Islet of Langerhans (tissue), 1 donor: ENCODE results near the gene PPP1R10.
"Not testable (repeated sequence)": the region's sequence is repeated elsewhere in the genome, so short reads cannot be mapped to it uniquely, and the experiment has no call there.

Experiments used
- FAIRE-seq: peaks from one replicate; lab custom pipeline; 2011; peaks lifted over from hg19 to GRCh38; lab: Jason Lieb, UNC

PPP1R10 gene

DNA sequence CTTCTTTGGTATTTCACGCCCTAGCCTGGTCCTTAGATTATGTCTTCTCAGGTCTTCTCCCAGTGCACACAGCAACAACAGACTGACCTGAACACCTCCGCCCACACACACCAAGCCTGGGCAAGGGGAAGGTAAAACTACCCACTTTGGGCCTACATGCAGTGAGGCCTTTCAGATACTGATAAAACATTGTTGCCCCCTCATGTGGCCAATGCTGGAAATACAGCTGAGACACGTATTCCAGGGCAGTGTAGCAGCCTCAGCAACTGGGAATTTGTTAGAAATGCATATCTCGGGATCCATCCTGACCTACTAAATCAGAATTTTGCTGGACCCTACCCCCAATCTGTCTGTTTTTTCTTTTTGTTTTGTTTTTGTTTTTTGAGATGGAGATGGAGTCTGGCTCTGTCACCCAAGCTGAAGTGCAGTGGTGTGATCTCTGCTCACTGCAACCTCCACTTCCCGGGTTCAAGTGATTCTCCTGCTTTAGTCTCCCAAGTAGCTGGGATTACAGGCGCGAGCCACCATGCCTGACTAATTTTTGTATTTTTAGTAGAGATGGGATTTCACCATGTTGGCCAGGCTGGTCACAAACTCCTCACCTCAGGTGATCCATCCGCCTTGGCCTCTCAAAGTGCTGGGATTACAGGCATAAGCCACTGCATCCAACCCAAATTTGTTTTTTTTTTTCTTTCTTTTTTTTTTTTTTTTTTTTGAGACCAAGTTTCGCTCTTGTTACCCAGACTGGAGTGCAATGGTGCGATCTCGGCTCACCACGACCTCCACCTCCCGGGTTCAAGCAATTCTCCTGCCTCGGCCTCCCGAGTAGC lies 19.5 kb downstream of the PPP1R10 start:
- FAIRE-seq = not testable (repeated sequence)

DNA sequence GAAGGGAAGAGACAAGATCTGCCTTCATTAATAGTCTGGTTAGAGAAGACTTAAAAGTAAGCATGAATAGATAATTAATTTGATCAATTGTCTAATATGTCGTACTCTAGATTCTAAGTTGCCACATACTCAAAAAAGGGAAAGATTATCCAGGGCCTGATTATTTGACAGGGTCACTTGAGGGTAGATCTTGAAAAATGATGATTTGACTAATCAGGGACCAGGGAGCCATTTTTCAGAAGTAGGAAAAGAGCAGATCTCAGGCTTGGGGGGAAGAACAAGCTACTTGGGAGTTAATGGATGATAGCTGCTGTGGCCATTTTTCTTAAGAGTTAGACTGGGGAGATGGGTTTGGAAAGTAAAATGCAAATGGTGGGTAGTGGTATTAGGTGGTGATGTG lies 24.8 kb downstream of the PPP1R10 start:
- no peak for FAIRE-seq

DNA sequence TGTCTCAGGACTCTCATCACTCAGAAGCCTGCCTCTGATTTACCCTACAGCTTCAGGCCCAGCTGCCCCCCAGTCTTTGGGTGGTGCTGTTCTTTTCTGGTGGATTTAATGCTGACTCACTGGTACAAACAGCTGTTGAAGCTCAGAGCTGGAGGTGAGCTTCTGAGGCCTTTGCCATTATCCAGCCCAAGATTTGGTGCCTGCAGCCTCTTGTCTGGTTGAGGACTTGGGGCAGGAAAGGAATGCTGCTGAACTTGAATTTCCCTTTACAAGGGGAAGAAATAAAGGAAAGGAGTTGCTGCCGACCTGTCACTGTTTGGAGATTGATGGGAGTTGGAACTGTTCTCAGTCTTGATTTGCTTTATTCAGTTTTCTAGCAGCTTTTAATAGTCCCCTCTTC lies 26.0 kb downstream of the PPP1R10 start:
- no peak for FAIRE-seq

GRCh38 chr6:30590509-30590908 lies 26.5 kb downstream of the PPP1R10 start:
- no peak for FAIRE-seq

GRCh38 chr6:30589754-30590358 lies 27.2 kb downstream of the PPP1R10 start:
- no peak for FAIRE-seq

GRCh38 chr6:30583921-30584320 lies 33.1 kb downstream of the PPP1R10 start:
- no peak for FAIRE-seq

- FAIRE-seq = no peak
Observed at GRCh38 chr6:30578051-30578450, 39.0 kb downstream of the PPP1R10 start.

GRCh38 chr6:30573113-30573512 lies 43.9 kb downstream of the PPP1R10 start:
- FAIRE-seq = no peak

DNA sequence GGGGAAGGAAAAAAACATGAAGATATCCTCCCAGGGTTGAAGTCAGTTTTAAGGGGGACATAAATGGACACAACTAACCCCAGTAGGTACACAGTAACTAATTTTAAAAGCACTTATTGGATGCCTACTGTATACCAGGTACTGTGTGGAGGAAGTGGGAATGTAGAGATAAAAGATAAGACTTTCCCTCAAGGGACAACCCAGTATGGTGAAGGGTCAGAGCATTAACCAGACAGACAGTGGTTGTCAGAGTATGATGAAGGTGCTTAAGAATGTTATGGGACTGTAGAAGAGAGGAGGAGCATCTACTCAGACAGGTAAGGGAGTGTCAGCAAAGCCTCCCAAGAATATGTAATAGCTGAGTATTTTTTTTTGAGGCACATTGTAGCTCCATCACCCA lies 44.9 kb downstream of the PPP1R10 start:
- no peak for FAIRE-seq

- FAIRE-seq = no peak
Observed at GRCh38 chr6:30571762-30572082, 45.3 kb downstream of the PPP1R10 start.

DNA sequence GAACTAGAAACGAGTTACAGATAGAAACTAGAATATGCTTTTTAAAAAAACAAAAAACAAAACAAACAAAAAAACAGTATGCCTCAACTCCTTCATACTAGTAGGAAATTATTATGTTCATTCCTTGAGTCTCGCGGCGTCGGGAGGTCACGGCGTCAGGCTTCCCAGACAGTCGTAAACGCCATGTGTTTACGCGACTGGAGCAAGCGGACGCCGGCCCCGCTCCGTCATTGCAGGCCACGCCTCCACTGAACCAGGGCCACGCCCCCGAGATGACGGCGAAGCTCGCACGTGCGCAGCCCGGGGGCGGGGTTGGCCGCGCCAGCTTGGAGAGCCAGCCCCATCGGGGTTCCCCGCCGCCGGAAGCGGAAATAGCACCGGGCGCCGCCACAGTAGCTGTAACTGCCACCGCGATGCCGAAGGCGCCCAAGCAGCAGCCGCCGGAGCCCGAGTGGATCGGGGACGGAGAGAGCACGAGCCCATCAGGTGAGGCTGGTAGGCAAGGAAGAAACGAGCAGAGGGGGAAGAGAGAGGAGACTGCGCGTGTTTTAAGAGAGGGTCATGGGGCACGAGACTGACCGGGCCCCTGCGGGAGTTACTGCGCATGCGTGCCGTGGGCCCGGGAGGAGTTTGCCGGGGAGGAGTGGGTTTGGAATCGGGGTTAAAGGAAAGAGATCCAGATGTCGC lies 45.8 kb downstream of the PPP1R10 start, which contains the start of gene ABCF1:
Gene ABCF1 (plus strand): TSS at position 368 of the 687 bp plus-strand sequence. CDS start 46 bp downstream, at position 414.
- FAIRE-seq = no peak

- FAIRE-seq = no peak
Observed at GRCh38 chr6:30570740-30571074, 46.3 kb downstream of the PPP1R10 start.

- no peak for FAIRE-seq
Observed at GRCh38 chr6:30570263-30570662, 46.8 kb downstream of the PPP1R10 start.

- FAIRE-seq = no peak
Observed at GRCh38 chr6:30568245-30568644, 48.8 kb downstream of the PPP1R10 start.

DNA sequence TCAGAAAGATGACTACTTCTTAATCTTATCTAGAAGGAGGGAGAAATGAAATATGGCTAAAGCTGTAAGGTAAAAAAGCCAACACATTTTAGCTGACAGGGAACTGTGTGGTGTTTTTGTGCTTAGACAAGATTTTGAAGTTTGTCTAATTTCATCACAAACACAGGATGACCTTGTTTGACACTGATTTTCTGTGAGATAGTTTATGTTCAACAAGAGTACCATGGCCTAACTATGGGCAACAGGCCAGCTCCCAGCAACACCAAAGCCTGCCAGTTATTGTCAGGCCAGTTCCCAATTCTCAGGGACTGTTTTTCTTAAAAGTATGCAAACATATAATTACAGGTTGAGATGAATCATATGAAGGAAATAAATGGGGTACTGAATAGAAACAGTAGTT lies 51.3 kb downstream of the PPP1R10 start:
- no peak for FAIRE-seq

- no peak for FAIRE-seq
Observed at GRCh38 chr6:30564114-30564513, 52.9 kb downstream of the PPP1R10 start.

- no peak for FAIRE-seq
Observed at GRCh38 chr6:30562470-30563425, 54.3 kb downstream of the PPP1R10 start.

DNA sequence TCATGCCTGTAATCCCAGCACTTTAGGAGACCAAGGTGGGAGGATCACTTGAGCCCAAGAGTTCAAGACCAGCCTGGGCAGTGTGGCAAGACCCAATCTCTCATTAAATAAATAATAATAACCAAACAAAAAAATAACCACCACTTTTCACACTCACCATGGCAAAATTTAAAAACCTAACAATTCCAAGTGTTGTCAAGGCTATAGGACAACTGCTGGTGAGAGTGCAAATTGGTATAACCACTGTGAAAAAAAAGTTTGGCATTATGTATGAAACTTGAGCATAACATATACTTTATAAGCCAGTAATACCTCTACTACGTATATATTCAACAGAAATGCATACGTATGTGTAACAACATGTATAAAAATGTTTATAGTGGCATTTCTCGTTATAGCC lies 56.1 kb downstream of the PPP1R10 start:
- no peak for FAIRE-seq

GRCh38 chr6:30557683-30557981 lies 59.4 kb downstream of the PPP1R10 start:
- no peak for FAIRE-seq

DNA sequence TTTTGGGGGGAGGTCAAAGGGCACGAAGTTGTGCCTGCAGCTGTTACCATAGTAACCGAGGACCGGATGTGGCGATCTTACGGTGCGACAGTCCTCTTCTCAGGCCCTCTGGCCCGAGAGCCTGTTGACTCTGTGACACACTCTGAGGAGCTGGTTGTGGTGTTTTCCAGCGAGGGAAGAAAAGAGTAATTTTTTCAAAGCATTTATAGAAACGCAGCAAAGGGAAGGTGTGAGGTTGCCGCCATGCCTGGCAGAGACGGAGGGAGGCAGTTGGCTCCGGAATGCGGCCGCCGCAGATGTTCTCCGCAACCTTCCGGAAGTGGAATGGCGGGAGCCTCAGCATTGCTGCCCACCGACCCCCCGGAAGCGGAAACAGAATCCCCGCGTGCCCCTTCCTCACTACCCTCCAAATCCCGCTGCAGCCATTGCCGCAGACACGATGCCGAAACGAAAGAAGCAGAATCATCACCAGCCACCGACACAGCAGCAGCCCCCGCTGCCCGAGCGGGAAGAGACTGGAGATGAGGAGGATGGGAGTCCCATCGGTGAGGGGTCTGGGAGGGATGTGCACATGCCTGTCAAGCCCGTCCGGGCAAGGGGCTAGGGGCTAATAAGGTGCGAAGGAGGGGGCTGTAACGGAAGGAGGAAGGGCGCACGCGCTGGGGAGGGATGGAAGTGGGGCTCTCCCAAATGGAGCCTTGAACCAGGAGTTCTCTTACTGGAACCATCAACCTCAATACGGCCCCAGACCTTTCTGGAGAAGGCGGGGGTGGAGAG lies 59.9 kb downstream of the PPP1R10 start, which contains the start of gene PRR3:
Gene PRR3 (plus strand): TSS at position 390 of the 777 bp plus-strand sequence. CDS start 50 bp downstream, at position 440.
- FAIRE-seq = no peak

DNA sequence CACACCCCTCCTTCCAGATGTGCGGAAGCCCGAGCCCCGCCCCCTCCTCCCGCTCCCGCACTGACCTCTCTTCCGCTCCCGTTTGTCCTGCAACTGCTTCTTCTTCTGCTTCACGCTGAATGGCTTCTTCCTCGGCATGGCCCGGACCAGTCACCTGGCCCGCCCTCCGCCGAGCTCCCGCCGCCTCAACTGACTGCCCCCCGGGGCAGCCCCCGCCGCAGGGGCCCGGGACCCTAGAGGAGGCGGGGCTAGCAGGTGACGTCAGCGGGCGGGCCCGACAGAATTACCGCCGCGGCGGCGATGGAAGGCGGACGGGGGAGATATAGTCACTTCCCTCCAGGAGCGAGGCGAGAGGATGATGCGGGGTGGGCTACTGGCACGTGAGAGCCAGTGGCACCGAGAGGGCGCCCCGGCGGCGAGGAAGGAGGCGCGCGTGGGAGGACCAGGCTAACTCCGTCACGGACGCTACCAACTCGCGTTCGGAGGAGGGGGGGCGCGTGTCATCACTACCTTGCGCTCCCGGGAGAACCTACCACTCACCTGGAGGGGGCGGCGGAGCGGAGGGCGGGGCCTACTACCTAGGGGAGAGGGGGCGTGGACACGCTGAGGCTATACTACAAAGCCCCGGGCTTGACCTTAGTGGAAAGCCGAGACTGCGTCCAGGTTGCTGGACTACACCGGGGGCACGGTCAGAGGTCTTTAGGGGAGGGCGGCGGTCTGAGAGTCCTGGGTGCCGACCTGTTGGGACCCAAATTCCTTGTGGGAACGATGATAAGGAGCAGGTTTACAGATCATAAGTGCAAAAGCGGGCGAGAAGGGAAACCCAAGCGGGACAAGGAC lies 60.8 kb downstream of the PPP1R10 start, which contains the start of gene GNL1:
Gene GNL1 (minus strand): TSS at position 424 of the 840 bp plus-strand sequence. CDS start 286 bp downstream, at position 138.
- FAIRE-seq = no peak
